Spleen (tissue), 7 donors: ENCODE data around the gene EXT2.

Experiments used
- CTCF ChIP-seq, 11 experiments: fragments of 200-600 bp in 7 of 11; fragments of 450-650 bp in 4 of 11; sonication (generic) in 4 of 11; IDR thresholded peaks in 8 of 11; conservative IDR thresholded peaks in 3 of 11; 1 replicate in 7 of 11; 2 replicates in 4 of 11; pipeline versions ENCODE4 v1.4.0 to v1.8.0; 2016 to 2021; ENCODE audit warnings: antibody characterized with exemption in 11 of 11, inconsistent platforms in 4 of 11, mild to moderate bottlenecking in 1 of 11
- POLR2AphosphoS5 ChIP-seq, 3 donors: sonication (generic); formaldehyde crosslinking; IDR thresholded peaks; one replicate each; pipeline ENCODE4 v1.5.1; 2017; ENCODE audit warnings: antibody characterized with exemption in 3 of 3
- donor health status: DM: no; HTN: no; CAD: no; lungs with moderate emphysema.
- donor health status: DM: no; HTN: no; CAD: no.
- donor health status: DM: no; HTN: no; CAD: no.

GRCh38 chr11:44179173-44179572 is 83.7 kb downstream of the EXT2 start:
- no peak for TF ChIP-seq POLR2AphosphoS5 (IDR thresholded peaks at IDR 0.05)
- TF ChIP-seq CTCF (IDR thresholded peaks at IDR 0.05 in 8 of 11, conservative IDR thresholded peaks at IDR 0.05 in 3 of 11), result no peak
